Measurements from ENCODE around the gene SYTL5. TPM values are rescaled to one million over a fixed set of nuclear protein-coding genes. Genes with fewer than 3 reads are reported as not detected.

SYTL5 gene
- total and polyA plus RNA-seq, 2 experiments from 2014 or later = not detected

DNA sequence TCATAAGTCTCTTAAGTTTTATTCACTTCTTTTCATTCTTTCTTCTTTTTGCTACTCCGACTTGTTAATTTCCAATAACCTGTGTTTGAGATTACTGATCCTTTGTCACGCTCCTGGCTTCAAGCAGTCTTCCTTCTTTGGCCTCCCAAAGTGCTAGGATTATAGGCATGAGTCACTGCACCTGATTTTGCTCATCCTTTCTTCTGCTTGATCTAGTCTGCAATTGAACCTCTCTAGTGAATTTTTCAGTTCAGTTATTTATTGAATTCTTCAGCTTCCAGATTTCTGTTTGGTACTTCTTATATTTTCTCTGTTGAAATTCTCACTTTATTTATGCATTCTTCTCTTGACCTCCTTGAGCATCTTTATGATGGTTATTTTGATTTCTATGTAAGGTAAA is 38.6 kb upstream of the SYTL5 start:
- no peak overlapping the region for H2AFZ ChIP-seq
- no peak overlapping the region for H3K9ac ChIP-seq
- H3K27me3 ChIP-seq (replicated peaks; ENCODE audit: insufficient read depth) = no peaks in the 10 kb centered on the region; the same call in 1 of the 2 replicates
- H3K36me3 ChIP-seq (ENCODE audit: low read depth) = no peaks in the 10 kb centered on the region
- H3K4me3 ChIP-seq = no peak overlapping the region
- DNase-seq = no peak
- H4K20me1 ChIP-seq (ENCODE audit: insufficient read depth) = no peaks in the 10 kb centered on the region
- no peak overlapping the region for H3K27ac ChIP-seq
- H3K79me2 ChIP-seq (ENCODE audit: insufficient read depth) = no peaks in the 10 kb centered on the region
- in situ Hi-C loops (cut with MboI) = no loop called here
- TF ChIP-seq EZH2phosphoT487 (IDR thresholded peaks at IDR 0.05; ENCODE audit: insufficient read depth, low read depth) (no peak), EZH2 (IDR thresholded peaks at IDR 0.05; ENCODE audit: insufficient read depth, poor library complexity, severe bottlenecking) (no peak)
- no peaks in the 10 kb centered on the region for H3K4me1 ChIP-seq (ENCODE audit: insufficient read depth)
- no peaks in the 10 kb centered on the region for H3K9me3 ChIP-seq (ENCODE audit: low read depth)
- no peaks in the 10 kb centered on the region for H3K9me2 ChIP-seq (ENCODE audit: insufficient read depth)
- H3K4me2 ChIP-seq (ENCODE audit: unreplicated experiment) = no peak overlapping the region
- no peaks in the 10 kb centered on the region for H3F3A ChIP-seq (ENCODE audit: insufficient read depth)
- WGBS, 2 experiments (ENCODE audit: low coverage in 1 of 2, low lambda C conversion rate in 2 of 2, missing lambda C conversion rate in 2 of 2) = 92 to 93% methylated on average over 2 of the region's 2 CpGs

GRCh38 chrX:37975421-37975820 is 30.9 kb upstream of the SYTL5 start:
- H3K27me3 ChIP-seq (replicated peaks; ENCODE audit: insufficient read depth) = no peaks in the 10 kb centered on the region; the same call in 1 of the 2 replicates
- no peaks in the 10 kb centered on the region for H3K36me3 ChIP-seq (ENCODE audit: low read depth)
- no peaks in the 10 kb centered on the region for H3K79me2 ChIP-seq (ENCODE audit: insufficient read depth)
- H3K4me1 ChIP-seq (ENCODE audit: insufficient read depth) = 0 out of 2 replicates have a peak, but pooled peaks cover 5% of the 10 kb centered on the region
- H3K4me3 ChIP-seq = no peak overlapping the region
- in situ Hi-C loops (cut with MboI) = no loop called here
- H2AFZ ChIP-seq = no peak overlapping the region
- no peak overlapping the region for H3K27ac ChIP-seq
- no peaks in the 10 kb centered on the region for H3K9me3 ChIP-seq (ENCODE audit: low read depth)
- H3K9ac ChIP-seq = no peak overlapping the region
- no peaks in the 10 kb centered on the region for H4K20me1 ChIP-seq (ENCODE audit: insufficient read depth)
- no peak for TF ChIP-seq EZH2 (IDR thresholded peaks at IDR 0.05; ENCODE audit: insufficient read depth, poor library complexity, severe bottlenecking)
- no peak for TF ChIP-seq EZH2phosphoT487 (IDR thresholded peaks at IDR 0.05; ENCODE audit: insufficient read depth, low read depth)
- H3K4me2 ChIP-seq (ENCODE audit: unreplicated experiment) = no peak overlapping the region
- no peak for DNase-seq
- 93 to 95% methylated on average over 3 of the region's 3 CpGs for WGBS, 2 experiments (ENCODE audit: low coverage in 1 of 2, low lambda C conversion rate in 2 of 2, missing lambda C conversion rate in 2 of 2)
- no peaks in the 10 kb centered on the region for H3K9me2 ChIP-seq (ENCODE audit: insufficient read depth)
- no peaks in the 10 kb centered on the region for H3F3A ChIP-seq (ENCODE audit: insufficient read depth)

DNA sequence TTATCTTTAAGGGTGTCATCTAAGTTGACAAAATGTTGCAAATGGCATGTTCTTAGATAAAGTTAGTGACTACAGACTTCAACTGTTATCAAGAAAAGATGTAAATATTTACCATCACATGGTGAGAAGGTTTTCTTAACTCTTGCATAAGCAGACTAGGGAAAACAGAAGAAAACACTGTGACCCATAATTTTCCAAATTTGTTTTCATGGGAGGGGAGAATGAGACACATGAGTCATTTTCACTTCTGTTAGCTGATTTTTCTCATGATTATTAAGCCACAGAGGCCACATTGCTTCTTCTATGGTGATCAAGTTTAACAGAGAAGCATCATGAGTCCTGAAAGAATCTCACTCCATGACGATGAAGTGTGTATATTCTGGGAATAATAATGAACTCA is 30.2 kb upstream of the SYTL5 start:
- Histone ChIP-seq H3K27ac (no peak overlapping the region), H3K9ac (no peak overlapping the region), H2AFZ (no peak overlapping the region), H4K20me1 (ENCODE audit: insufficient read depth) (no peaks in the 10 kb centered on the region), H3K9me2 (ENCODE audit: insufficient read depth) (no peaks in the 10 kb centered on the region), H3K4me1 (ENCODE audit: insufficient read depth) (0 out of 2 replicates have a peak, but pooled peaks cover 5% of the 10 kb centered on the region), H3F3A (ENCODE audit: insufficient read depth) (no peaks in the 10 kb centered on the region), H3K36me3 (ENCODE audit: low read depth) (no peaks in the 10 kb centered on the region), H3K27me3 (replicated peaks; ENCODE audit: insufficient read depth) (no peaks in the 10 kb centered on the region; the same call in 1 of the 2 replicates), H3K4me2 (ENCODE audit: unreplicated experiment) (no peak overlapping the region), H3K9me3 (ENCODE audit: low read depth) (no peaks in the 10 kb centered on the region), H3K4me3 (no peak overlapping the region), H3K79me2 (ENCODE audit: insufficient read depth) (no peaks in the 10 kb centered on the region)
- in situ Hi-C loops (cut with MboI) = no loop called here
- peak; percentile 4 for DNase-seq
- WGBS, 2 experiments (ENCODE audit: low coverage in 1 of 2, low lambda C conversion rate in 2 of 2, missing lambda C conversion rate in 2 of 2) = 94% methylated on average over 1 of the region's 1 CpG
- no peak for TF ChIP-seq EZH2 (IDR thresholded peaks at IDR 0.05; ENCODE audit: insufficient read depth, poor library complexity, severe bottlenecking)
- no peak for TF ChIP-seq EZH2phosphoT487 (IDR thresholded peaks at IDR 0.05; ENCODE audit: insufficient read depth, low read depth)

DNA sequence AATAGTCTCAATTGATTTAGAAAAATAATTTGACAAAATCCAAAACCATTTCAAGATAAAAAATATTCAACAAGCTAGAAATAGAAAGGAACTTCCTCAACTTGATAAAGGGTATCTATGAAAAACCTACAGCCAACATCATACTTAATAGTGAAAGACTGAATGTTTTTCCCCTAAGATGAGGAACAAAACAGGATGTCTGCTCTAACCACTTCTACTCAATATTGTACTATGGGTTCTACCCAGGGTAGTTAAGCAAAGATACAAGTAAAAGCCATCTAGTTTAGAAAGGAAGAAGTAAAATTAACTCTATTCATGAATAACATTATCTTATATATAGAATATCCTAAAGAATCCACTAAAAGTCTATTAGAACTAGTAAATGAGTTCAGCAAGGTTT is 21.5 kb upstream of the SYTL5 start:
- Histone ChIP-seq H3K27ac (no peak overlapping the region), H2AFZ (no peak overlapping the region), H3K79me2 (ENCODE audit: insufficient read depth) (no peaks in the 10 kb centered on the region), H3K9me3 (ENCODE audit: low read depth) (no peaks in the 10 kb centered on the region), H3K4me1 (ENCODE audit: insufficient read depth) (peaks cover 13% of the 10 kb centered on the region), H3K9me2 (ENCODE audit: insufficient read depth) (no peaks in the 10 kb centered on the region), H3K36me3 (ENCODE audit: low read depth) (no peaks in the 10 kb centered on the region), H3K4me3 (no peak overlapping the region), H3F3A (ENCODE audit: insufficient read depth) (no peaks in the 10 kb centered on the region), H3K4me2 (ENCODE audit: unreplicated experiment) (no peak overlapping the region), H4K20me1 (ENCODE audit: insufficient read depth) (no peaks in the 10 kb centered on the region), H3K9ac (no peak overlapping the region), H3K27me3 (replicated peaks; ENCODE audit: insufficient read depth) (no peaks in the 10 kb centered on the region)
- TF ChIP-seq EZH2 (IDR thresholded peaks at IDR 0.05; ENCODE audit: insufficient read depth, poor library complexity, severe bottlenecking) (no peak), EZH2phosphoT487 (IDR thresholded peaks at IDR 0.05; ENCODE audit: insufficient read depth, low read depth) (no peak)
- DNase-seq = no peak
- in situ Hi-C loops (cut with MboI) = no loop called here

DNA sequence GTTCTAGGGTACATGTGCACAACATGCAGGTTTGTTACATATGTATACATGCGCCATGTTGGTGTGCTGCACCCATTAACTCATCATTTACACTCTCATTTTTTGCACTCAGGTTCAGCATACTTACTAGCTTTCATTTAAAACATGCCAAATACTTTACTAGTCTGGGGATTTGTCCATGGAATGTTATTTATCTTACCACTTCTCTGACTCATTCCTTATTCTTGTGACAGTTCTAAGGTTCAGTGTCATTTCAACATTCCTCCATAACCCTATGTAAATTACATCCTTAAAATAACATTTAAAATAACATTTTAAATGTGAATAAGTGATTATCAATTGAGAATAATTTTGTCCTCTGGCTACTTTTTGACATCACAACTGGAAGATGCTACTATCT is 19.5 kb upstream of the SYTL5 start:
- in situ Hi-C loops (cut with MboI) = no loop called here
- 84 to 93% methylated on average over 1 of the region's 1 CpG for WGBS, 2 experiments (ENCODE audit: low coverage in 1 of 2, low lambda C conversion rate in 2 of 2, missing lambda C conversion rate in 2 of 2)
- TF ChIP-seq EZH2phosphoT487 (IDR thresholded peaks at IDR 0.05; ENCODE audit: insufficient read depth, low read depth) (no peak), EZH2 (IDR thresholded peaks at IDR 0.05; ENCODE audit: insufficient read depth, poor library complexity, severe bottlenecking) (no peak)
- Histone ChIP-seq H3F3A (ENCODE audit: insufficient read depth) (no peaks in the 10 kb centered on the region), H3K9me2 (ENCODE audit: insufficient read depth) (no peaks in the 10 kb centered on the region), H3K36me3 (ENCODE audit: low read depth) (no peaks in the 10 kb centered on the region), H3K27me3 (replicated peaks; ENCODE audit: insufficient read depth) (no peaks in the 10 kb centered on the region), H3K9me3 (ENCODE audit: low read depth) (no peaks in the 10 kb centered on the region), H3K4me1 (ENCODE audit: insufficient read depth) (peaks cover 13% of the 10 kb centered on the region), H3K79me2 (ENCODE audit: insufficient read depth) (no peaks in the 10 kb centered on the region), H3K4me3 (no peak overlapping the region), H3K27ac (no peak overlapping the region), H2AFZ (no peak overlapping the region), H4K20me1 (ENCODE audit: insufficient read depth) (no peaks in the 10 kb centered on the region), H3K4me2 (ENCODE audit: unreplicated experiment) (no peak overlapping the region), H3K9ac (no peak overlapping the region)
- DNase-seq = peak; percentile 51

All from GM23248 (cell line).